Endothelial cell of umbilical vein (primary cell): ENCODE results near the gene KCNJ15. TPM values are rescaled to one million over a fixed set of nuclear protein-coding genes. Genes with fewer than 3 reads are reported as not detected.

Experiments
- BruUV-seq: library from RNA; stranded (reverse); fragments of 400-500 nt; replicated peaks from 2 replicates; lab custom pipeline; 2021; lab: Mats Ljungman, UMichigan
- CTCF ChIA-PET: fragments of 300-600, 350-600 bp; sonication (Branson Sonifier 250); formaldehyde crosslinking; loops from one replicate; lab custom pipeline; 2021; ENCODE audit warnings: antibody characterized with exemption, inconsistent platforms; lab: Charles Lee
- POLR2A ChIA-PET: fragments of 300-600, 350-600 bp; sonication (Branson Sonifier 250); formaldehyde crosslinking; loops from one replicate; lab custom pipeline; 2021; ENCODE audit warnings: antibody characterized with exemption, inconsistent platforms; lab: Charles Lee
- DNase-seq: peaks from one replicate; pipeline ENCODE4 v3.0.0-alpha.2; 2011; ENCODE audit warnings: low read depth, low spot score
- FAIRE-seq: peaks from 2 replicates; lab custom pipeline; 2011; peaks lifted over from hg19 to GRCh38; lab: Jason Lieb, UNC
- H2AFZ ChIP-seq: 2 replicates; pipeline ENCODE4 v1.6.0; 2012; ENCODE audit warnings: low read depth, low read length, control low read depth, inconsistent platforms
- H3K27ac ChIP-seq: 2 replicates; pipeline ENCODE4 v1.5.1; 2011; ENCODE audit warnings: low read depth, mild to moderate bottlenecking, control low read depth, low read length, moderate library complexity; ENCODE audit not compliant: insufficient read depth
- H3K27me3 ChIP-seq, 2 experiments: 2 replicates each; pipeline versions ENCODE4 v1.6.0 to v1.6.1; 2011; ENCODE audit warnings: low read length in 2 of 2, mixed read lengths in 1 of 2; ENCODE audit not compliant: control insufficient read depth in 2 of 2, insufficient read depth in 2 of 2
- H3K36me3 ChIP-seq, 2 experiments: 2 replicates in 1 of 2; 3 replicates in 1 of 2; pipeline ENCODE4 v1.5.1; 2011; ENCODE audit warnings: low read length in 2 of 2, mild to moderate bottlenecking in 1 of 2, moderate library complexity in 1 of 2; ENCODE audit not compliant: control insufficient read depth in 2 of 2, insufficient read depth in 2 of 2; ENCODE audit errors: extremely low read depth in 1 of 2
- H3K4me1 ChIP-seq: 3 replicates; pipeline ENCODE4 v1.5.1; 2011; ENCODE audit warnings: mild to moderate bottlenecking, low read length; ENCODE audit not compliant: control insufficient read depth, insufficient read depth; ENCODE audit errors: extremely low read depth
- H3K4me2 ChIP-seq: 2 replicates; pipeline ENCODE4 v1.6.1; 2011; ENCODE audit warnings: low read length, control low read depth, mixed read lengths; ENCODE audit not compliant: insufficient read depth
- H3K4me3 ChIP-seq, 3 experiments: fragments of 200-600 bp in 1 of 3; sonication (generic), shearing (Covaris generic) in 1 of 3; replicated peaks in 1 of 3; 2 replicates each; pipeline ENCODE4 v1.5.1; 2011 to 2016; ENCODE audit warnings: control low read depth in 3 of 3, low read length in 3 of 3, mild to moderate bottlenecking in 2 of 3, inconsistent platforms in 1 of 3, low read depth in 1 of 3, moderate library complexity in 1 of 3; ENCODE audit not compliant: insufficient read depth in 1 of 3
- H3K79me2 ChIP-seq: 2 replicates; pipeline ENCODE4 v1.6.0; 2012; ENCODE audit warnings: low read length, inconsistent platforms; ENCODE audit not compliant: control insufficient read depth, insufficient read depth
- H3K9ac ChIP-seq: replicated peaks from 2 replicates; pipeline ENCODE3; 2011; ENCODE audit warnings: low read length, control low read depth; ENCODE audit not compliant: insufficient read depth; ENCODE audit errors: extremely low read depth
- H3K9me1 ChIP-seq: replicated peaks from 3 replicates; pipeline ENCODE4 v1.6.0; 2011; ENCODE audit warnings: mild to moderate bottlenecking, low read length; ENCODE audit not compliant: control insufficient read depth, insufficient read depth; ENCODE audit errors: extremely low read depth
- H3K9me3 ChIP-seq: replicated peaks from 2 replicates; pipeline ENCODE4 v1.5.1; 2012; ENCODE audit warnings: low read length, inconsistent platforms; ENCODE audit not compliant: control insufficient read depth, insufficient read depth
- H4K20me1 ChIP-seq: replicated peaks from 2 replicates; pipeline ENCODE3; 2011; ENCODE audit warnings: mild to moderate bottlenecking, low read length; ENCODE audit not compliant: control insufficient read depth, insufficient read depth; ENCODE audit errors: extremely low read depth
- CTCF ChIP-seq, 2 donors: IDR thresholded peaks; 1 replicate in 1 of 2; 2 replicates in 1 of 2; pipeline ENCODE4 v1.5.1; 2011; ENCODE audit warnings: low read length in 2 of 2, mild to moderate bottlenecking in 2 of 2, moderate library complexity in 2 of 2, control low read depth in 1 of 2, inconsistent platforms in 1 of 2, low read depth in 1 of 2; ENCODE audit not compliant: insufficient read depth in 1 of 2; ENCODE audit errors: extremely low read depth in 1 of 2
- EZH2 ChIP-seq: IDR thresholded peaks from 2 replicates; pipeline ENCODE4 v1.6.1; 2012; ENCODE audit warnings: borderline replicate concordance, low read depth, mild to moderate bottlenecking, moderate library complexity, low read length, inconsistent platforms; ENCODE audit not compliant: severe bottlenecking
- FOS ChIP-seq: IDR thresholded peaks from 2 replicates; pipeline ENCODE4 v1.6.1; 2011; ENCODE audit warnings: mild to moderate bottlenecking, low read length, moderate library complexity, borderline replicate concordance; ENCODE audit not compliant: insufficient read depth
- GATA2 ChIP-seq: IDR thresholded peaks from 2 replicates; pipeline ENCODE4 v1.7.0; 2011; ENCODE audit warnings: low read depth, mild to moderate bottlenecking, moderate library complexity, mixed read lengths, low read length; ENCODE audit not compliant: insufficient read length, insufficient read depth
- JUN ChIP-seq: IDR thresholded peaks from 2 replicates; pipeline ENCODE4 v1.6.1; 2011; ENCODE audit warnings: borderline replicate concordance, low read depth; ENCODE audit not compliant: insufficient read length, insufficient read depth
- MAX ChIP-seq: IDR thresholded peaks from 2 replicates; pipeline ENCODE4 v1.6.1; 2011; ENCODE audit not compliant: insufficient read depth, insufficient read length
- MYC ChIP-seq: IDR thresholded peaks from one replicate; pipeline ENCODE4 v1.6.1; 2011; ENCODE audit warnings: mild to moderate bottlenecking, low read depth, low read length
- POLR2A ChIP-seq: IDR thresholded peaks from 2 replicates; pipeline ENCODE4 v1.6.1; 2012; ENCODE audit warnings: low read depth, mild to moderate bottlenecking, control low read depth, low read length
- POLR2AphosphoS5 ChIP-seq: IDR thresholded peaks from 2 replicates; pipeline ENCODE4 v1.6.1; 2012; ENCODE audit warnings: low read depth, mild to moderate bottlenecking, control low read depth, low read length, moderate library complexity; ENCODE audit not compliant: insufficient read depth
- dilution Hi-C: fragments of 300-500 bp; cut with MboI; formaldehyde crosslinking; loops from one replicate; pipeline ENCODE4 v1.15.0; 2019; ENCODE audit warnings: low sequenced_read_pairs; ENCODE audit not compliant: extremely low pct_ligation_motif_present
- intact Hi-C: fragments of 100-400 bp; cut with micrococcal nuclease; formaldehyde crosslinking; loops from one replicate; pipeline ENCODE4 v1.10.0; 2022
- polyA plus RNA-seq, 4 experiments: library from polyadenylated mRNA; depleted of rRNA in 3 of 4; stranded (reverse) in 3 of 4; unstranded in 1 of 4; fragments of >200 nt; gene quantifications; 2 replicates each; pipeline versions ENCODE4 v1.2.1 to v1.2.3, GENCODE V29; 2011 to 2012; ENCODE audit warnings: missing spikeins in 1 of 4
- total RNA-seq: library from RNA; stranded (reverse); gene quantifications from 2 replicates; pipeline ENCODE4 v1.2.3, GENCODE V29; 2021

Gene KCNJ15
- total and polyA plus RNA-seq, 2 donors (not counting 3 experiments of a cell fraction or from before 2014, with no cell fraction given): 1.4 to 1.5 TPM

- ChIA-PET CTCF (interaction anchor here (0.7 to 1.6 kb wide), 5 partner anchors 10 to 77 kb away, joined by 3 to 8 read pairs (median 3); no protein-coding TSS in a partner anchor), POLR2A (interaction anchor here (0.9 kb wide), 1 partner anchor 10 kb away, joined by 3 read pairs; no protein-coding TSS in a partner anchor)
- H3K27ac ChIP-seq: no peak overlapping the region
- DNase-seq (peak; percentile 68), FAIRE-seq (peak; percentile 83)
- intact Hi-C loops (loop anchor here (1.0 kb wide), 1 partner anchor 10 kb away; no protein-coding TSS in a partner anchor), dilution Hi-C loops (no loop called here)
- no peak overlapping the region for H3K9ac ChIP-seq
- no peaks in the 10 kb centered on the region for H3K27me3 ChIP-seq
- H3K36me3 ChIP-seq: no peaks in the 10 kb centered on the region
- peaks cover 28% of the 10 kb centered on the region for H3K4me1 ChIP-seq
- no peaks in the 10 kb centered on the region for H3K79me2 ChIP-seq
- H3K4me2 ChIP-seq: peak overlapping the region; percentile 40
- no peak for TF ChIP-seq MAX
- TF ChIP-seq POLR2AphosphoS5: no peak
- TF ChIP-seq EZH2: no peak
- peak; percentile 63 for TF ChIP-seq FOS
- TF ChIP-seq GATA2: no peak
- TF ChIP-seq CTCF (IDR thresholded peaks at IDR 0.05; ENCODE audit: extremely low read depth in 1 of 2, insufficient read depth in 1 of 2, low read depth in 1 of 2, low read length in 2 of 2): no peak
- peak; percentile 35 for TF ChIP-seq JUN
- TF ChIP-seq MYC: no peak
- no peak for TF ChIP-seq POLR2A
- H3K9me3 ChIP-seq: no peaks in the 10 kb centered on the region
- no peaks in the 10 kb centered on the region for H4K20me1 ChIP-seq
- no TSS peak for BruUV-seq
- H3K9me1 ChIP-seq: no peaks in the 10 kb centered on the region
- peak overlapping the region; percentile 68 for H2AFZ ChIP-seq
- H3K4me3 ChIP-seq: peak overlapping the region in 1 of 3 experiments; percentile 18
Observed at GRCh38 chr21:38295997-38296764, 39.4 kb downstream of the KCNJ15 start.
